Adrenal gland (tissue), 5 donors: ENCODE results near the gene ROR2.

Experiments
- POLR2A ChIP-seq, 2 donors: fragments of 450-650 bp; IDR thresholded peaks; one replicate each; pipeline ENCODE4 v1.6.1; 2017; ENCODE audit warnings: antibody characterized with exemption in 2 of 2, mild to moderate bottlenecking in 2 of 2, moderate library complexity in 1 of 2
- TF ChIP-seq, protein P1 (sequence below), 6 experiments: fragments of 450-650 bp in 4 of 6; fragments of 200-600 bp in 2 of 6; sonication (generic) in 1 of 6; IDR thresholded peaks; 1 replicate in 5 of 6; 2 replicates in 1 of 6; pipeline versions ENCODE4 v1.5.1 to v1.8.0; 2016 to 2021; ENCODE audit warnings: antibody characterized with exemption in 6 of 6, mild to moderate bottlenecking in 2 of 6, moderate library complexity in 1 of 6
- donor health status: DM: no; HTN: no; CAD: no.

DNA sequence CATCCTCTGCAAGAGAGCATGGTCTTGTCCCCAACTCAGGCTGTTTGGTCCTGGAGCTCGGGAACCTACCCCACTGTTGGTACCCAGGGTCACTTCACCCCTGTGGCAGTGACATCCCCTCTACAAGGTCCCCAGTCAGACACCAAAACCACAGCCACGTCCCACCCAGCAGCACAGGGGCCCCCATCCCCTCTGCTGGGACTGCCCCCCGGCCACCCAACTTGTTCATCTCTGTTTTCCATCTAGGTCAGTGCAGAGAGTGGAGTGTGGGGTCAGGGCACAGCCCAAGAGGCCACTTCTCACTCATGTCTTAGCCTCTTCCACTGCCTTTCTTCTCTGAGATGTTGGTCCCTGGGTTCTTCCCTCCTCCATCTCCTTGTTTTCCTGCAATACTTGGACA lies 292.5 kb downstream of the ROR2 start:
- TF ChIP-seq, protein P1, sequence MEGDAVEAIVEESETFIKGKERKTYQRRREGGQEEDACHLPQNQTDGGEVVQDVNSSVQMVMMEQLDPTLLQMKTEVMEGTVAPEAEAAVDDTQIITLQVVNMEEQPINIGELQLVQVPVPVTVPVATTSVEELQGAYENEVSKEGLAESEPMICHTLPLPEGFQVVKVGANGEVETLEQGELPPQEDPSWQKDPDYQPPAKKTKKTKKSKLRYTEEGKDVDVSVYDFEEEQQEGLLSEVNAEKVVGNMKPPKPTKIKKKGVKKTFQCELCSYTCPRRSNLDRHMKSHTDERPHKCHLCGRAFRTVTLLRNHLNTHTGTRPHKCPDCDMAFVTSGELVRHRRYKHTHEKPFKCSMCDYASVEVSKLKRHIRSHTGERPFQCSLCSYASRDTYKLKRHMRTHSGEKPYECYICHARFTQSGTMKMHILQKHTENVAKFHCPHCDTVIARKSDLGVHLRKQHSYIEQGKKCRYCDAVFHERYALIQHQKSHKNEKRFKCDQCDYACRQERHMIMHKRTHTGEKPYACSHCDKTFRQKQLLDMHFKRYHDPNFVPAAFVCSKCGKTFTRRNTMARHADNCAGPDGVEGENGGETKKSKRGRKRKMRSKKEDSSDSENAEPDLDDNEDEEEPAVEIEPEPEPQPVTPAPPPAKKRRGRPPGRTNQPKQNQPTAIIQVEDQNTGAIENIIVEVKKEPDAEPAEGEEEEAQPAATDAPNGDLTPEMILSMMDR (IDR thresholded peaks at IDR 0.05): no peak
- no peak for TF ChIP-seq POLR2A (IDR thresholded peaks at IDR 0.05)
